ENCODE data around the gene PDZK1IP1.

Gene PDZK1IP1

DNA sequence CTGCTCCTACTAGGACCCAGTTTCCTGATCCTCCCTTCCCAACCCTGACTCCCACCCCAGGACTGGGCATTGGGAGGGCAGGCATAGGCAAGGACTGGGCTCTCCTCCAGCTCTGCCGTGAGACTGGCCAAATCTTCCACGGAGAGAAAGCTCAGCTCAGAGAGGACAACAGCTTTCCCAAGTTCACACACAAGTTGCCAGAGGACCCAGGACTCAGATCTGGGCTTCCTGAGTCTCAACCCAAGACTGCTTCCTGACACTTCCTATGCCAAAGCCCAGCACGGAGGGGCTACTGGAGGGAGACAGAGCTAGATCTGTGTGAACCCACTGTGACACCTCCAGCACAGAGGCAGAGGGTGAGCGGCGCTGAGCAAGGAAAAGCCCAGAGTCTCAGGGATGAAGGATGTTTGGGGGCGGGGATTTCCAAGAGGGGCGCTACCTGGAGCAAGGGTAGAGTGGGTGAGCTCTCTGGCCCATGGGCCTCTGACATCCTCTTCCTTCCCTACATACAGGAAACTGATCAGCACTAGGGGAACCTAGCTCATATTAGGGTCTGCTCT, 7.1 kb downstream of the PDZK1IP1 start:
- no peak for TF ChIP-seq SUZ12 (IDR thresholded peaks at IDR 0.05; ENCODE audit: extremely low read depth, insufficient read depth, insufficient read length)
- no peak for TF ChIP-seq YY1 (IDR thresholded peaks at IDR 0.05; ENCODE audit: insufficient read depth, insufficient read length)
- no peak for TF ChIP-seq ZNF274 (IDR thresholded peaks at IDR 0.05; ENCODE audit: low read depth, low read length)
- no peaks in the 10 kb centered on the region for H3K36me3 ChIP-seq (ENCODE audit: insufficient read depth, insufficient read length, low read length)
- no peak for DNase-seq (ENCODE audit: low read depth, low spot score)
- H3K9me3 ChIP-seq (ENCODE audit: insufficient read depth, low read length) = no peaks in the 10 kb centered on the region; the same call in 1 of the 2 replicates
- H3K4me1 ChIP-seq (ENCODE audit: insufficient read depth, insufficient read length) = peaks cover 23% of the 10 kb centered on the region
- peaks cover 8% of the 10 kb centered on the region for H3K27me3 ChIP-seq (ENCODE audit: insufficient read depth, insufficient read length)
- H3K9ac ChIP-seq (ENCODE audit: insufficient read length, low read depth) = no peak overlapping the region
- no peak overlapping the region for H3K4me3 ChIP-seq (ENCODE audit: insufficient read length, low read depth)

GRCh38 chr1:47181955-47182675, 7.7 kb downstream of the PDZK1IP1 start:
- peaks cover 23% of the 10 kb centered on the region for H3K4me1 ChIP-seq (ENCODE audit: insufficient read depth, insufficient read length)
- no peaks in the 10 kb centered on the region; the same call in 1 of the 2 replicates for H3K9me3 ChIP-seq (ENCODE audit: insufficient read depth, low read length)
- DNase-seq (ENCODE audit: low read depth, low spot score) = no peak
- peak overlapping the region; percentile 37 for H3K9ac ChIP-seq (ENCODE audit: insufficient read length, low read depth)
- H3K27me3 ChIP-seq (ENCODE audit: insufficient read depth, insufficient read length) = peaks cover 8% of the 10 kb centered on the region
- TF ChIP-seq ZNF274 (IDR thresholded peaks at IDR 0.05; ENCODE audit: low read depth, low read length) (no peak), YY1 (IDR thresholded peaks at IDR 0.05; ENCODE audit: insufficient read depth, insufficient read length) (no peak), SUZ12 (IDR thresholded peaks at IDR 0.05; ENCODE audit: extremely low read depth, insufficient read depth, insufficient read length) (no peak)
- no peaks in the 10 kb centered on the region for H3K36me3 ChIP-seq (ENCODE audit: insufficient read depth, insufficient read length, low read length)
- no peak overlapping the region for H3K4me3 ChIP-seq (ENCODE audit: insufficient read length, low read depth)

DNA sequence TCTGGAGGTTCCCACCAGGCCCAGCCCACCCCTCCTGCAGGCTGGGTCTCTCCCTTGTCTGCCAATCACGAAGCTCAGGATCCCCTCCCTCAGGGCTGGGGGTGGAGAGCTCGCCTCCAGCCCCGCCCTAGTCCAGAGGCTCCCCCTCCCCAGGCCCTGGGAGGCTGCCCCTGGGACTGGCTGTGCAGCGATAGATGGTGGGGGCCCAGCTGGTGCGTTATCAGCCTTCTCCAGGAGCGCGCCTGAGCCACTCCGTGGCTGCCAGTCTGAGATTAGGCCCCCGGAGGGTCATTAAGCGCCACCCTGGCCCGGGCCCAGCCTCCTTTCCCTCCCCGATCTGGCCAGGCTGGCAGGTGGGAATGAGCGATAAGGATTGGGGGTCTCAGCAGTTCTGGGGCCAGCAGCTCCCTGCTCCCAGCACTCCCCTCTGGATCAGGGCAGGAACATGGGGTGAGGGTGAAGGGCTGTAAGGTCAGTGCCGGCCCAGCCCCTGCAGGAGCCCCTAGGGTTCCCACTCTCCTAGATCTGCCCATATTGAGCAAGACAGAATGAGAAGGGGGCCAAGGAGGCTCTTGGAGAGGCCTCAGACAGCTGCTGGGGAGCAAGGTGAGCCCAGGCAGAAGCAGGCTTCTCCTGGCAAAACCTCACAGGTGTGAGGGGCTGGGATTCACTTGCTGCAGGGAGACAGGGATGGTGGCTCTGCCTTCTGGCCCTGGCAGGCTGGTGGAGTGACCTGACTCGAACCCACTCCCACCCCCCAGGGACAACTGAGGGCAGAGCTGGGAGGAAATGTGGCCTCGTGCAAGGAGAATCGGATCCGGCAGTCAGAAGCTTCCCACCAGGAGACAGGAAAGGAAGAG, 8.5 kb downstream of the PDZK1IP1 start:
- Histone ChIP-seq H3K27me3 (ENCODE audit: insufficient read depth, insufficient read length) (peaks cover 8% of the 10 kb centered on the region), H3K4me1 (ENCODE audit: insufficient read depth, insufficient read length) (peaks cover 23% of the 10 kb centered on the region), H3K9me3 (ENCODE audit: insufficient read depth, low read length) (no peaks in the 10 kb centered on the region; the same call in 1 of the 2 replicates), H3K4me3 (ENCODE audit: insufficient read length, low read depth) (no peak overlapping the region), H3K36me3 (ENCODE audit: insufficient read depth, insufficient read length, low read length) (no peaks in the 10 kb centered on the region), H3K9ac (ENCODE audit: insufficient read length, low read depth) (peak overlapping the region; percentile 37)
- TF ChIP-seq ZNF274 (IDR thresholded peaks at IDR 0.05; ENCODE audit: low read depth, low read length) = no peak
- TF ChIP-seq SUZ12 (IDR thresholded peaks at IDR 0.05; ENCODE audit: extremely low read depth, insufficient read depth, insufficient read length) = no peak
- TF ChIP-seq YY1 (IDR thresholded peaks at IDR 0.05; ENCODE audit: insufficient read depth, insufficient read length) = no peak
- no peak for DNase-seq (ENCODE audit: low read depth, low spot score)

- peaks cover 23% of the 10 kb centered on the region for H3K4me1 ChIP-seq (ENCODE audit: insufficient read depth, insufficient read length)
- no peak overlapping the region for H3K9ac ChIP-seq (ENCODE audit: insufficient read length, low read depth)
- H3K36me3 ChIP-seq (ENCODE audit: insufficient read depth, insufficient read length, low read length) = no peaks in the 10 kb centered on the region
- no peak for DNase-seq (ENCODE audit: low read depth, low spot score)
- TF ChIP-seq SUZ12 (IDR thresholded peaks at IDR 0.05; ENCODE audit: extremely low read depth, insufficient read depth, insufficient read length) (no peak), YY1 (IDR thresholded peaks at IDR 0.05; ENCODE audit: insufficient read depth, insufficient read length) (no peak), ZNF274 (IDR thresholded peaks at IDR 0.05; ENCODE audit: low read depth, low read length) (no peak)
- H3K4me3 ChIP-seq (ENCODE audit: insufficient read length, low read depth) = no peak overlapping the region
- peaks cover 8% of the 10 kb centered on the region for H3K27me3 ChIP-seq (ENCODE audit: insufficient read depth, insufficient read length)
- H3K9me3 ChIP-seq (ENCODE audit: insufficient read depth, low read length) = no peaks in the 10 kb centered on the region; the same call in 1 of the 2 replicates
Measured at GRCh38 chr1:47180603-47181094, 9.2 kb downstream of the PDZK1IP1 start.

DNA sequence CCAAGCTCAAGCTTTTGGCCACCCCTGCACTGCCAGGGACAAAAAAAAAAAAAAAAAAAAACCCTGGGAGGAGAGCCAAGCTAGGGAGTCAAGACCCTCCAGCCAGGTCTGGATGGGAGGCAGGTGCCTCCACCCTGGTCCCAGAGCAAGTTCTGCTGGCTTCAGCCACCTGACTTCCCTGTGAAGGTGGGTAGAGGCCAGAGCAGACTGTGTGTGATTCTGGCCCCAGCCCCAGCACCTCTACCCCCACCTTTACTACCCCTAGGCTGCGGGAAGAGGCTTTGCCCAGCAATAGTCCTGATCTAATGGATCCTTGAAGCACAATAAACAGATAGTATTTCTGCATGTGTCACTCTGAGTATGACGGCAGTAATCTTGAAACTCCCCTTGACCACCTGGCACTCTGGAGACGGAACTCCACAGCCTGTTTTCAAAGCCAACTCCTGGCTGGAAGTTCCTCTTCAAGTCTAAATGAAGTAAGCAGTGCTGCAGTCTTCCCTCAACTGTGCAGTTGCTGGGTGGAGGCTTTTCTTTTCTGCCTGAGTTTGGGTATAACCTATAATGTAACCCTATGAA, 9.8 kb downstream of the PDZK1IP1 start:
- no peaks in the 10 kb centered on the region for H3K36me3 ChIP-seq (ENCODE audit: insufficient read depth, insufficient read length, low read length)
- no peak overlapping the region for H3K4me3 ChIP-seq (ENCODE audit: insufficient read length, low read depth)
- H3K9me3 ChIP-seq (ENCODE audit: insufficient read depth, low read length) = no peaks in the 10 kb centered on the region; the same call in 1 of the 2 replicates
- no peak overlapping the region for H3K9ac ChIP-seq (ENCODE audit: insufficient read length, low read depth)
- peaks cover 23% of the 10 kb centered on the region for H3K4me1 ChIP-seq (ENCODE audit: insufficient read depth, insufficient read length)
- DNase-seq (ENCODE audit: low read depth, low spot score) = no peak
- TF ChIP-seq ZNF274 (IDR thresholded peaks at IDR 0.05; ENCODE audit: low read depth, low read length) (no peak), SUZ12 (IDR thresholded peaks at IDR 0.05; ENCODE audit: extremely low read depth, insufficient read depth, insufficient read length) (no peak), YY1 (IDR thresholded peaks at IDR 0.05; ENCODE audit: insufficient read depth, insufficient read length) (no peak)
- H3K27me3 ChIP-seq (ENCODE audit: insufficient read depth, insufficient read length) = peaks cover 8% of the 10 kb centered on the region

GRCh38 chr1:47179017-47179987, 10.5 kb downstream of the PDZK1IP1 start:
- DNase-seq (ENCODE audit: low read depth, low spot score) = peak; percentile 98
- Histone ChIP-seq H3K27me3 (ENCODE audit: insufficient read depth, insufficient read length) (peaks cover 8% of the 10 kb centered on the region), H3K4me3 (ENCODE audit: insufficient read length, low read depth) (peak overlapping the region; percentile 19), H3K4me1 (ENCODE audit: insufficient read depth, insufficient read length) (peaks cover 23% of the 10 kb centered on the region), H3K9me3 (ENCODE audit: insufficient read depth, low read length) (no peaks in the 10 kb centered on the region; the same call in 1 of the 2 replicates), H3K36me3 (ENCODE audit: insufficient read depth, insufficient read length, low read length) (no peaks in the 10 kb centered on the region), H3K9ac (ENCODE audit: insufficient read length, low read depth) (peak overlapping the region; percentile 64)
- TF ChIP-seq YY1 (IDR thresholded peaks at IDR 0.05; ENCODE audit: insufficient read depth, insufficient read length) (no peak), ZNF274 (IDR thresholded peaks at IDR 0.05; ENCODE audit: low read depth, low read length) (no peak), SUZ12 (IDR thresholded peaks at IDR 0.05; ENCODE audit: extremely low read depth, insufficient read depth, insufficient read length) (no peak)

All from NT2/D1 (cell line).